GM12878 (cell line): ENCODE data around the gene AIF1. TPM values are rescaled to one million over a fixed set of nuclear protein-coding genes. Genes with fewer than 3 reads are reported as not detected.

Experiments used
- CBX3 ChIP-seq: fragments of 200-600 bp; sonication (generic); IDR thresholded peaks from 2 replicates; pipeline ENCODE4 v1.6.1; 2016; ENCODE audit warnings: low read depth, borderline replicate concordance
- CHD1 ChIP-seq: IDR thresholded peaks from 2 replicates; pipeline ENCODE4 v1.6.1; 2012; ENCODE audit warnings: low read depth, low read length, improper control_type of control experiment
- CREM ChIP-seq: IDR thresholded peaks from 2 replicates; pipeline ENCODE4 v1.6.1; 2014; ENCODE audit warnings: antibody characterized with exemption, low read depth
- EED ChIP-seq: sonication (generic); IDR thresholded peaks from 2 replicates; pipeline ENCODE4 v1.6.1; 2016; ENCODE audit warnings: antibody characterized with exemption, low read depth
- ESRRA ChIP-seq: IDR thresholded peaks from 2 replicates; pipeline ENCODE4 v1.6.1; 2012; ENCODE audit warnings: mild to moderate bottlenecking, low read length, improper control_type of control experiment
- ETV6 ChIP-seq, 2 experiments: fragments of 450-650 bp in 1 of 2; IDR thresholded peaks in 1 of 2; conservative IDR thresholded peaks in 1 of 2; 2 replicates each; pipeline ENCODE4 v1.6.1; 2014; ENCODE audit warnings: antibody characterized with exemption in 1 of 2, borderline replicate concordance in 1 of 2, low read depth in 1 of 2, mild to moderate bottlenecking in 1 of 2, moderate library complexity in 1 of 2
- GABPA ChIP-seq: IDR thresholded peaks from 2 replicates; pipeline ENCODE4 v1.6.1; 2014; ENCODE audit warnings: antibody characterized with exemption, low read depth, mild to moderate bottlenecking, inconsistent platforms
- POLR2AphosphoS2 ChIP-seq: IDR thresholded peaks from 2 replicates; pipeline ENCODE4 v1.6.1; 2011; ENCODE audit warnings: low read depth, mild to moderate bottlenecking, low read length, improper control_type of control experiment, moderate library complexity
- RAD51 ChIP-seq: fragments of 450-650 bp; IDR thresholded peaks from 2 replicates; pipeline ENCODE4 v1.6.1; 2016; ENCODE audit warnings: moderate library complexity, mild to moderate bottlenecking, inconsistent platforms
- RFX5 ChIP-seq: IDR thresholded peaks from 2 replicates; pipeline ENCODE4 v1.6.1; 2011; ENCODE audit warnings: low read depth, low read length, improper control_type of control experiment
- SIN3A ChIP-seq: IDR thresholded peaks from 2 replicates; pipeline ENCODE4 v1.6.1; 2012; ENCODE audit warnings: low read depth, low read length, improper control_type of control experiment
- SMC3 ChIP-seq: IDR thresholded peaks from 2 replicates; pipeline ENCODE4 v1.6.1; 2011; ENCODE audit warnings: low read length, improper control_type of control experiment, borderline replicate concordance
- STAT1 ChIP-seq: fragments of 450-650 bp; conservative IDR thresholded peaks from 2 replicates; pipeline ENCODE4 v1.6.1; 2014; ENCODE audit warnings: antibody characterized with exemption, mild to moderate bottlenecking
- WRNIP1 ChIP-seq: IDR thresholded peaks from 2 replicates; pipeline ENCODE4 v1.6.1; 2011; ENCODE audit warnings: low read depth, low read length, improper control_type of control experiment, borderline replicate concordance
- YY1 ChIP-seq: IDR thresholded peaks from 2 replicates; pipeline ENCODE4 v1.6.1; 2011; ENCODE audit warnings: low read depth, mild to moderate bottlenecking, low read length
- polyA plus RNA-seq, 11 experiments: library from polyadenylated mRNA; depleted of rRNA in 4 of 11; unstranded in 6 of 11; stranded (reverse) in 5 of 11; fragments of >200 nt; fragmentation: Nextera tagmentation in 4 of 11; fragmentation: Illumina TruSeq in 1 of 11; extraction: Ambion mirVana in 4 of 11; extraction: Trizol in 1 of 11; gene quantifications; 1 replicate in 1 of 11; 2 replicates in 10 of 11; pipeline versions ENCODE4 v1.2.1 to v1.2.3, GENCODE V29; 2011 to 2016; ENCODE audit warnings: inconsistent platforms in 2 of 11, missing spikeins in 2 of 11, low read depth in 1 of 11
- total RNA-seq, 4 experiments: library from RNA; depleted of rRNA in 3 of 4; stranded (reverse); fragments of >200 nt in 3 of 4; fragmentation: Illumina TruSeq in 1 of 4; extraction: Trizol in 1 of 4; gene quantifications; 2 replicates each; pipeline versions ENCODE4 v1.2.1 to v1.2.3, GENCODE V29; 2013 to 2021
- TF ChIP-seq, protein P1 (sequence below): IDR thresholded peaks from 2 replicates; pipeline ENCODE4 v1.6.1; 2012; ENCODE audit warnings: improper control_type of control experiment, low read depth, low read length; ENCODE audit not compliant: insufficient replicate concordance
- TF ChIP-seq, protein P2 (sequence below): IDR thresholded peaks from 2 replicates; pipeline ENCODE4 v1.6.1; 2012; ENCODE audit warnings: low read depth, low read length, improper control_type of control experiment
- TF ChIP-seq, protein P3 (sequence below): IDR thresholded peaks from 2 replicates; pipeline ENCODE4 v1.6.1; 2011; ENCODE audit warnings: mild to moderate bottlenecking, low read depth, low read length, moderate library complexity; ENCODE audit not compliant: insufficient replicate concordance
- TF ChIP-seq, protein P4 (sequence below): fragments of 450-650 bp; formaldehyde crosslinking; IDR thresholded peaks from 2 replicates; pipeline ENCODE4 v1.4.0; 2022; ENCODE audit warnings: mild to moderate bottlenecking, moderate library complexity

AIF1 gene
- total and polyA plus RNA-seq, 10 of the 15 experiments (the other 5 are each of a cell fraction or from before 2014, with no cell fraction given): 1.9 to 256 (median 134) TPM

DNA sequence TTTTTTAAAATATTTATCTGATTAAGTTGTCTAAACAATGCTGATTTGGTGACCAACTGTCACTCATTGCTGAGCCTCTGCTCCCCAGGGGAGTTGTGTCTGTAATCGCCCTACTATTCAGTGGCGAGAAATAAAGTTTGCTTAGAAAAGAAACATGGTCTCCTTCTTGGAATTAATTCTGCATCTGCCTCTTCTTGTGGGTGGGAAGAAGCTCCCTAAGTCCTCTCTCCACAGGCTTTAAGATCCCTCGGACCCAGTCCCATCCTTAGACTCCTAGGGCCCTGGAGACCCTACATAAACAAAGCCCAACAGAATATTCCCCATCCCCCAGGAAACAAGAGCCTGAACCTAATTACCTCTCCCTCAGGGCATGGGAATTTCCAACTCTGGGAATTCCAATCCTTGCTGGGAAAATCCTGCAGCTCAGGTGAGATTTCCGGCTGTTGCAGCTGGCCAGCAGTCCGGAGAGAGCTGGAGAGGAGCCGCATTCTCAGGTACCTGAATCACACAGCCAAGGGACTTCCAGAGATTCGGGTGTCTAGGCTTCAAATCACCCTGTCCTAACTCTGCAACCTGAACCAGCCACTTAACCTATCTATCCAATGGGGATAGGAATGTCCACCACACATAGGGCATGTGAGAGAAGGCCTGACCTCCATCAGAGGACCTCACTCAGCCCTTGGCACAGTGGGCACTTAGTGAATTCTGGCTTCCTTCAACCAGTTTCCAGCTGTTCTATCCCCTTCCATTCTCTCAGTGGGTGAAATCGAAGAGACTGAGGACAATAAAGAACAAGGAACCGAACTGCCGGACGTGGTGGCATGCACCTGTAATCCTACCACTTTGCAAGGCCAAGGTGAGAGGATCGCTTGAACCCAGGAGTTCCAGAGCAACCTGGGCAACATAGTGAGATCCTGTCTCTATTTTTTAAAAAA is 36.6 kb upstream of the AIF1 start (continued):
- TF ChIP-seq, protein P1, sequence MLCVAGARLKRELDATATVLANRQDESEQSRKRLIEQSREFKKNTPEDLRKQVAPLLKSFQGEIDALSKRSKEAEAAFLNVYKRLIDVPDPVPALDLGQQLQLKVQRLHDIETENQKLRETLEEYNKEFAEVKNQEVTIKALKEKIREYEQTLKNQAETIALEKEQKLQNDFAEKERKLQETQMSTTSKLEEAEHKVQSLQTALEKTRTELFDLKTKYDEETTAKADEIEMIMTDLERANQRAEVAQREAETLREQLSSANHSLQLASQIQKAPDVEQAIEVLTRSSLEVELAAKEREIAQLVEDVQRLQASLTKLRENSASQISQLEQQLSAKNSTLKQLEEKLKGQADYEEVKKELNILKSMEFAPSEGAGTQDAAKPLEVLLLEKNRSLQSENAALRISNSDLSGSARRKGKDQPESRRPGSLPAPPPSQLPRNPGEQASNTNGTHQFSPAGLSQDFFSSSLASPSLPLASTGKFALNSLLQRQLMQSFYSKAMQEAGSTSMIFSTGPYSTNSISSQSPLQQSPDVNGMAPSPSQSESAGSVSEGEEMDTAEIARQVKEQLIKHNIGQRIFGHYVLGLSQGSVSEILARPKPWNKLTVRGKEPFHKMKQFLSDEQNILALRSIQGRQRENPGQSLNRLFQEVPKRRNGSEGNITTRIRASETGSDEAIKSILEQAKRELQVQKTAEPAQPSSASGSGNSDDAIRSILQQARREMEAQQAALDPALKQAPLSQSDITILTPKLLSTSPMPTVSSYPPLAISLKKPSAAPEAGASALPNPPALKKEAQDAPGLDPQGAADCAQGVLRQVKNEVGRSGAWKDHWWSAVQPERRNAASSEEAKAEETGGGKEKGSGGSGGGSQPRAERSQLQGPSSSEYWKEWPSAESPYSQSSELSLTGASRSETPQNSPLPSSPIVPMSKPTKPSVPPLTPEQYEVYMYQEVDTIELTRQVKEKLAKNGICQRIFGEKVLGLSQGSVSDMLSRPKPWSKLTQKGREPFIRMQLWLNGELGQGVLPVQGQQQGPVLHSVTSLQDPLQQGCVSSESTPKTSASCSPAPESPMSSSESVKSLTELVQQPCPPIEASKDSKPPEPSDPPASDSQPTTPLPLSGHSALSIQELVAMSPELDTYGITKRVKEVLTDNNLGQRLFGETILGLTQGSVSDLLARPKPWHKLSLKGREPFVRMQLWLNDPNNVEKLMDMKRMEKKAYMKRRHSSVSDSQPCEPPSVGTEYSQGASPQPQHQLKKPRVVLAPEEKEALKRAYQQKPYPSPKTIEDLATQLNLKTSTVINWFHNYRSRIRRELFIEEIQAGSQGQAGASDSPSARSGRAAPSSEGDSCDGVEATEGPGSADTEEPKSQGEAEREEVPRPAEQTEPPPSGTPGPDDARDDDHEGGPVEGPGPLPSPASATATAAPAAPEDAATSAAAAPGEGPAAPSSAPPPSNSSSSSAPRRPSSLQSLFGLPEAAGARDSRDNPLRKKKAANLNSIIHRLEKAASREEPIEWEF: no peak
- no peak for TF ChIP-seq RFX5
- TF ChIP-seq, protein P2, sequence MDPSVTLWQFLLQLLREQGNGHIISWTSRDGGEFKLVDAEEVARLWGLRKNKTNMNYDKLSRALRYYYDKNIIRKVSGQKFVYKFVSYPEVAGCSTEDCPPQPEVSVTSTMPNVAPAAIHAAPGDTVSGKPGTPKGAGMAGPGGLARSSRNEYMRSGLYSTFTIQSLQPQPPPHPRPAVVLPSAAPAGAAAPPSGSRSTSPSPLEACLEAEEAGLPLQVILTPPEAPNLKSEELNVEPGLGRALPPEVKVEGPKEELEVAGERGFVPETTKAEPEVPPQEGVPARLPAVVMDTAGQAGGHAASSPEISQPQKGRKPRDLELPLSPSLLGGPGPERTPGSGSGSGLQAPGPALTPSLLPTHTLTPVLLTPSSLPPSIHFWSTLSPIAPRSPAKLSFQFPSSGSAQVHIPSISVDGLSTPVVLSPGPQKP: no peak
- TF ChIP-seq POLR2AphosphoS2: 0 out of 2 replicates have a peak, but pooled peaks have one; percentile 30
- TF ChIP-seq, protein P3, sequence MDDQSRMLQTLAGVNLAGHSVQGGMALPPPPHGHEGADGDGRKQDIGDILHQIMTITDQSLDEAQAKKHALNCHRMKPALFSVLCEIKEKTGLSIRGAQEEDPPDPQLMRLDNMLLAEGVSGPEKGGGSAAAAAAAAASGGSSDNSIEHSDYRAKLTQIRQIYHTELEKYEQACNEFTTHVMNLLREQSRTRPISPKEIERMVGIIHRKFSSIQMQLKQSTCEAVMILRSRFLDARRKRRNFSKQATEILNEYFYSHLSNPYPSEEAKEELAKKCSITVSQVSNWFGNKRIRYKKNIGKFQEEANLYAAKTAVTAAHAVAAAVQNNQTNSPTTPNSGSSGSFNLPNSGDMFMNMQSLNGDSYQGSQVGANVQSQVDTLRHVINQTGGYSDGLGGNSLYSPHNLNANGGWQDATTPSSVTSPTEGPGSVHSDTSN: no peak
- TF ChIP-seq GABPA: no peak
- no peak for TF ChIP-seq SIN3A
- no peak for TF ChIP-seq ESRRA
- TF ChIP-seq SMC3: no peak
- TF ChIP-seq CBX3: no peak
- TF ChIP-seq WRNIP1: no peak
- no peak for TF ChIP-seq ETV6 (conservative IDR thresholded peaks at IDR 0.05 in 1 of 2, IDR thresholded peaks at IDR 0.05 in 1 of 2; ENCODE audit: borderline replicate concordance in 1 of 2, low read depth in 1 of 2)
- TF ChIP-seq RAD51: no peak
- TF ChIP-seq, protein P4, sequence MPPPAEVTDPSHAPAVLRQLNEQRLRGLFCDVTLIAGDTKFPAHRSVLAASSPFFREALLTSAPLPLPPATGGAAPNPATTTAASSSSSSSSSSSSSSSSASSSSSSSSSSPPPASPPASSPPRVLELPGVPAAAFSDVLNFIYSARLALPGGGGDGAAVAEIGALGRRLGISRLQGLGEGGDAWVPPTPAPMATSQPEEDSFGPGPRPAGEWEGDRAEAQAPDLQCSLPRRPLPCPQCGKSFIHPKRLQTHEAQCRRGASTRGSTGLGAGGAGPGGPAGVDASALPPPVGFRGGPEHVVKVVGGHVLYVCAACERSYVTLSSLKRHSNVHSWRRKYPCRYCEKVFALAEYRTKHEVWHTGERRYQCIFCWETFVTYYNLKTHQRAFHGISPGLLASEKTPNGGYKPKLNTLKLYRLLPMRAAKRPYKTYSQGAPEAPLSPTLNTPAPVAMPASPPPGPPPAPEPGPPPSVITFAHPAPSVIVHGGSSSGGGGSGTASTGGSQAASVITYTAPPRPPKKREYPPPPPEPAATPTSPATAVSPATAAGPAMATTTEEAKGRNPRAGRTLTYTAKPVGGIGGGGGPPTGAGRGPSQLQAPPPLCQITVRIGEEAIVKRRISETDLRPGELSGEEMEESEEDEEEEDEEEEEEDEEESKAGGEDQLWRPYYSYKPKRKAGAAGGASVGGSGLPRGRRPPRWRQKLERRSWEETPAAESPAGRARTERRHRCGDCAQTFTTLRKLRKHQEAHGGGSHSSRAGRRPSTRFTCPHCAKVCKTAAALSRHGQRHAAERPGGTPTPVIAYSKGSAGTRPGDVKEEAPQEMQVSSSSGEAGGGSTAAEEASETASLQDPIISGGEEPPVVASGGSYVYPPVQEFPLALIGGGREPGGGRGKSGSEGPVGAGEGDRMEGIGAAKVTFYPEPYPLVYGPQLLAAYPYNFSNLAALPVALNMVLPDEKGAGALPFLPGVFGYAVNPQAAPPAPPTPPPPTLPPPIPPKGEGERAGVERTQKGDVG (CRISPR knock-in tag): no peak
- no peak for TF ChIP-seq CREM
- TF ChIP-seq YY1: no peak
- no peak for TF ChIP-seq CHD1
- TF ChIP-seq STAT1: no peak
- TF ChIP-seq EED: peak; percentile 92
